HPDE6-E6E7 (cell line): ENCODE results near the gene PLG.
"Not testable (repeated sequence)": the region's sequence is repeated elsewhere in the genome, so short reads cannot be mapped to it uniquely, and the experiment has no call there.

ENCODE experiments used
- DNase-seq: peaks from one replicate; pipeline ENCODE4 v3.0.0; 2011; ENCODE audit warnings: missing footprints; ENCODE audit errors: extremely low spot score

PLG gene

DNA sequence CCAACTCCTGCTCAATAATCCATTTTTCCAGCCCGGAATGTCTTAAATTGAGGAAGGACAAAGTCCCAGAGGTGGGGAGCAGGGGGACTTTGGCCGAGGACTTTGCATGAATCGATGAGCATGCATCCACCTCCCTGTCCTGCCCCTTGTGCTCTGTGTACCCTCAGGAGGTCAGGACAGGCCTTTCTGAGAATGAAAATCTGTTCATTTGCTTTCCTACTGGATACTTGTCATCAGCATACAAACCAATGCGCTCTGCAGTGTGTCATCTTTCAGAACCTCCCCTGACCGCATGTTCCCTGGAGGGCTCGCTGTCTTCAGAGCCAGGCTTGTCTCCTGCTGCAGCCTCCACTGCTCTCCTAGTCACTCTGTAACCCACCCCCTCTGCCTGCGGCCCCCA, 2.6 kb downstream of the PLG start:
- DNase-seq: not testable (repeated sequence)

GRCh38 chr6:160708993-160709392, 6.9 kb downstream of the PLG start:
- not testable (repeated sequence) for DNase-seq

GRCh38 chr6:160714731-160715316, 12.8 kb downstream of the PLG start:
- DNase-seq: no peak

DNA sequence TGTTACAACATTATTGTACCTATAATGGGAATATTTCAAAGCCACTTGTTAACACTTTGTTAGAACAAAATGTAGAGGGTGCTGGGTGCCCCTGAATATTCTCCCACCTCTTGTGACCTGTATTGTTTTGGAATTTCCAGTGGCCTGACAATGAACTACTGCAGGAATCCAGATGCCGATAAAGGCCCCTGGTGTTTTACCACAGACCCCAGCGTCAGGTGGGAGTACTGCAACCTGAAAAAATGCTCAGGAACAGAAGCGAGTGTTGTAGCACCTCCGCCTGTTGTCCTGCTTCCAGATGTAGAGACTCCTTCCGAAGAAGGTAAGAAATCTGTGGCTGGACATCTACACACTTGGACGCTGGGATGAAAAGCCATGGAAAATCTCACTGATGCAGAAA, 28.9 kb downstream of the PLG start:
- DNase-seq: no peak

DNA sequence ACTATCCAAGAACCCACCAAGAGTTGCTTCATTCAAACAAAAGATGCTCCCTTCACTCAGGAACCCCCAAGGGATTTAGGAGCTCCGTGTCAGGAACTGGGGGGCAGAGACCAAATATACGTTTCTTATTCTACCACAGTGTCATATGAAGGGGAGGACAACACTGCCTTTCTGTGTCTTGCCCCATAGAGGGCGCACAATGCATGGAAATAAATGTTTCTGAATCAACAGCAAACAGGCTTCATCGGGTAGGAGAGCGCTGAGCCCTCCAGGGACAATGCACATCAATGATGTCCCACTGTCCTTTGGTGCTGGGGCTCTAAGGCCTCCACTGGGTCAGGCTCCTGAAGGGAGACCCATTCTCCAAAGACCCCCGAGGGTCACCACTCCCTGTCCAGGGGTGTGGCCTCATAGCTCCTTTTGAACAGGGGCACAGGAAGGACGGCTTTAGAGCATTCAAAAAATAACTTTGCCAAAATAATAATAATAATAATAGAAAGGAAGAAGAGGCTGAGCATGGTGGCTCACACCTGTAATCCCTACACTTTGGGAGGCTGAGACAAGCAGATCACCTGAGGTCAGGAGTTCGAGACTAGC, 31.1 kb downstream of the PLG start:
- DNase-seq: peak; percentile 40

DNA sequence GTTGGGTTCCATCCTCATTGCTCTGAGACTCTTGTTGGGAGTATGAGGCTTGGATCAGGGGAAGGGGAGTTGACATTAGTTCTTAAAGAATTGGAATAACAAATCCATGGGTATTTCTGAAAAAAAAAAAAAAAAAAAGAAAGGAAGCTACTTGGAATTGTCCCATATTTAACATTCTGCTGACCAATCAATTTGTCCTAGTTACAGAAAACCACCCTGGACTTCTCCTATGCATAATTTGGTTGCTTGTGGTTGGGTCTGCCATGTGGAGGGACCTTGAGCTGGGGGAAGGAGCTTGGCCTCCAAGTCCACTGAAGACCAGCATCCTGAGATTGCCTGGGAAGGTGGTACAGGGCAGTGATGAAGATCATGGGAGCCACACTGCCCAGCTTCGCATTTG, 32.6 kb downstream of the PLG start:
- DNase-seq: no peak

- DNase-seq: no peak
These were observed 33.5 kb downstream of the PLG start for GRCh38 chr6:160735523-160735922.

GRCh38 chr6:160737934-160738333, 35.9 kb downstream of the PLG start:
- peak; percentile 48 for DNase-seq

GRCh38 chr6:160739955-160740354, 37.9 kb downstream of the PLG start:
- DNase-seq: no peak

DNA sequence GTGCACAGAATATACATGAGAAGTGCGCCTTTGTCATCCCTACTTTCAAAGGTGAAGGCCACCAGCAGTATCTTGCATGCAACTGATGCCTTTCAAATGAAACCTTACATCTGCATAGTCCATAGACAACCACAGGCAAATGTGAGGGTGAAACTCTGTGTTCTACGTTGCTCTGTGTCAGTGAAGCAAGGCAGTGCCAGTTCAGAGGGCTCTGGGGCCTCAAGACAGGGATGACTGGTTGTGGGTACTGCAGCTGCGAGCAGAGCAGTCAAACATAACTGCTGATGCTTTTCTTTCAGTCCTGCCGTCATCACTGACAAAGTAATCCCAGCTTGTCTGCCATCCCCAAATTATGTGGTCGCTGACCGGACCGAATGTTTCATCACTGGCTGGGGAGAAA, 39.0 kb downstream of the PLG start:
- DNase-seq: not testable (repeated sequence)

DNA sequence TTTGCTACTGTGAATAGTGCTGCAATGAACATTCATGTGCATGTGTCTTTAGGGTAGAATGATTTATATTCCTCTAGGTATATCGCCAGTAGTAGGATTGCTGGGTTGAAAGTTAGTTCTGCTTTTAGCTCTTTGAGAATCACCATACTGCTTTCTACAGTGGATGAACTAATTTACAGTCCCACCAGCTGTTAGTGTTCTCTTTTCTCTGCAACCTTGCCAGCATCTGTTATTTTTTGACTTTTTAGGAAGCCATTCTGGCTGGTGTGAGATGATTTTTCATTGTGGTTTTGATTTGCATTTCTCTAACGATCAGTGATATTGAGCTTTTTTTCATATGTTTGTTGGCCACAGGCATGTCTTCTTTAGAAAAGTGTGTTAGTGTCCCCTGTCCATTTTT, 40.0 kb downstream of the PLG start:
- DNase-seq: no peak

GRCh38 chr6:160750276-160750689, 48.2 kb downstream of the PLG start:
- peak; percentile 21 for DNase-seq

DNA sequence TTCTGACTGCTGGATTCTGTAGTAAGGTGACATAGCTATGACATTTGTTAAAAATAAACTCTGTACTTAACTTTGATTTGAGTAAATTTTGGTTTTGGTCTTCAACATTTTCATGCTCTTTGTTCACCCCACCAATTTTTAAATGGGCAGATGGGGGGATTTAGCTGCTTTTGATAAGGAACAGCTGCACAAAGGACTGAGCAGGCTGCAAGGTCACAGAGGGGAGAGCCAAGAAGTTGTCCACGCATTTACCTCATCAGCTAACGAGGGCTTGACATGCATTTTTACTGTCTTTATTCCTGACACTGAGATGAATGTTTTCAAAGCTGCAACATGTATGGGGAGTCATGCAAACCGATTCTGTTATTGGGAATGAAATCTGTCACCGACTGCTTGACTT, 51.2 kb downstream of the PLG start:
- not testable (repeated sequence) for DNase-seq

- DNase-seq: no peak
These were observed 53.1 kb downstream of the PLG start for GRCh38 chr6:160755165-160755564.

DNA sequence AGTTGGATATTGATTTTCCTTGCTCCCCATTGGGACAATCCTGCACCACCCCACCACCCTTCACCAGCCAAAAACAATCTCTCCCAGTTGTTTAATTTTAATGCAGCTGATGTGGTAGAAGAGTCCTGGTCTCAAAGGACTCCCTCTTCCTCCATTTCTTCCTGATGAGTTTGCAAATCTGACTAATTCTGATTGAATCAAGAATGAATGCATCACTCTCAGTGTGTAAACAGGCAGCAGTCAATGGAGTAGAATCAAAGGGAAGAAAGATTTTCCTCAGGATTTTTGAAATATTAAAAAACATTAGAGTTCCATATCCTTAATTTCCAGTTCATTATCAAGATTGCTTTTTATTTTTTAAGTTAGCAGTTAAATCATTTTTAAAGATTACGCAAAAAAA, 54.0 kb downstream of the PLG start:
- no peak for DNase-seq

GRCh38 chr6:160756871-160757270, 54.8 kb downstream of the PLG start:
- DNase-seq: no peak

DNA sequence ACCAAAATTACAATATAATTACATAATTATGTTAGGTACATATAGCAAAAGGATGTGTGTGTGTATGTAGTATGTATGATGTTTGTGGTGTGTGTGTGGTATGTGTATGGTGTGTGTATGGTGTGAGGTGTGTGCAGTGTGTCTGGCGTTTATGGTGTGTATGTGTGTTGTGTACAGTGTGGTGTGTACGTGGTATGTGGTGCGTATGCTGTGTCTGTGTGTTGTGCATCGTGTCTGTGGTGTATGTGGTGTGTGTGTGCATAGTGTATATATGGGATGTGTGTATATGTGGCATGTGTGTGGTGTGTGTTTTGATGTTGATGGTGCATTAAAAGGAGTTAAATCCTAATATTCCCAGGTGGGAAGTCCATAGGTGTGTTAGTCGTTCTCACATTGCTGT, 62.8 kb downstream of the PLG start:
- DNase-seq: no peak

DNA sequence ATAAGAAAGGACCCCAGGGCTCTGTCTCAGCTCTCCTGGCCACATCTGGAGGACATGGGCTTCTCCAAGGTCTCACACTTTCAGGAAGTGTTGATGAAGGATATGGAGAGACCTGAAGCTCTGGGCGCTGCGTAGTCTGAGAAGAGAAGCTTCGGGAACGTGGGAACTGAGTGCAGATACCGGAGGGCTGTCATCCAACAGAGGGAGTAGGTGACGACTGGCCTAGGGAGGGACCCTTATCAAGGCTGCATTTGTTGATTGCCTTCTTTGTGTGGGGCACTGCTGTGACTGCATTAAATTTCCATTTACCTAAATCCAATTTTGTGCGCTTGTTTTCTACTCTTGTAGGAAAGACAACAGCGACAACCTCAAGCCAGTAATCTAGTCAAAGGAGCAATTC, 63.4 kb downstream of the PLG start:
- no peak for DNase-seq

DNA sequence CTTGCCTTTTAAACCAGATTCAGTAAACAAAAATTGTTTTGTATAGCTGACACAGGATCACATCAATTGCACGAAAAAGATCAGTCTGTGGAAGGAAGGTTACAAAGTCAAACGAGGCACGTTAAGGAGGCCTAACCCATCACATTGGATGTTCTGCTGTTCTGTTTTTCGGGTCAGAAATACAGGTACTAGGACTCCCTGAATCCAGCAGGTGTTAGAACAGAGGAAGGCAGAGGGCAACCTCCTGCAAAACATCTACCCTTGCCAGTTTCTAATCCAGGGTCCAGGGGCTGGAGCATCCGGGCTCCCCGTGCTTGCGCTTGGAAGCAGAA, 64.6 kb downstream of the PLG start:
- no peak for DNase-seq

GRCh38 chr6:160766989-160767646, 65.1 kb downstream of the PLG start:
- DNase-seq: peak; percentile 78

DNA sequence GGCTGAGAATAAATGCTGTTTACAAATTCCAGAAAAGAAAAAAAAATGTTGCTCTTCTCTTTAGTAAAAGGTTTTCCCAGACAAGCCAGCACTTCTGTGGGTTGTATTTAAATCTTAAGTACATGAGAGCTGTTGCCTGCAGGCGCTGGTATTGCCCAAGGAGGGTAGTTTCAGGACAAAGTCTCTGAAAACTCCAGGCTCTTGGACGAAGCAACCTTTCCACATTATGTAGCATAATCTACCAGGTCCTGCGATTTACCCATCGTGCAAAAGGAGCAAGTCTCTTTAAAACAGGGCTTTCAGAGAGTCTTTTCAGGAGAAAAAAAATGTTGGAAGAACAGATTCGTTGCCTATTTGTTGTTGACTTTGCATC, 65.6 kb downstream of the PLG start:
- no peak for DNase-seq

DNA sequence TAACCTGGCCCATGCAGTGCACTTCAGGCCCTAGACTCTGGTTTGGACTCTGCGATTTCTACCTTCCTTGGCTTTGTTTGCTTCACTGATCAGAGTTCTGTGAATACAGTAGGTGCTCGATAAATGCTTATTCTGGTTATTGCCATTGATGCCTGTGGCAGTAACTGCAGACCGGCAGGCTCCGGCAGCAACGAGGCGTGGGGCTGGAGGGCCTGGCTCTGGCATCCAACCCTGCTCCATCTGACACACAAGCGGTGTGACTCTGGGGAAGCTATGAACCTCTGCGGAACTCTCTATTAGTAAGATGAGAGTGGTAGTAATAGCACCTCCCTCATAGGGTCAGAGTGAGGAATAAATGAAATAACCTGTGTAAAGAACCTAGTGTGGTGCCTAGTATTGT, 66.1 kb downstream of the PLG start:
- DNase-seq: no peak

GRCh38 chr6:160774399-160774798, 72.4 kb downstream of the PLG start:
- DNase-seq: no peak
